ENCODE results near the gene SELP. TPM values are rescaled to one million over a fixed set of nuclear protein-coding genes. Genes with fewer than 3 reads are reported as not detected.

SELP gene
- total and polyA plus RNA-seq, 2 of the 8 experiments (the other 6 are each of a cell fraction or from before 2014, with no cell fraction given): not detected

- H4K5ac ChIP-seq (ENCODE audit: insufficient read length, low read depth, low read length): no peak overlapping the region
- no peak overlapping the region for H2BK120ac ChIP-seq (replicated peaks; ENCODE audit: low read depth, low read length)
- no peak overlapping the region for H2BK15ac ChIP-seq (ENCODE audit: low read length)
- POLR2A ChIA-PET (ENCODE audit: partially characterized antibody): no interaction called here
- H3K23me2 ChIP-seq (ENCODE audit: low read depth, low read length): no peaks in the 10 kb centered on the region
- no peak overlapping the region for H2AK5ac ChIP-seq (ENCODE audit: low read depth, low read length)
- H3K18ac ChIP-seq (ENCODE audit: extremely low read depth, low read length): no peak overlapping the region
- H3K27ac ChIP-seq (ENCODE audit: low read depth, low read length): no peak overlapping the region
- TF ChIP-seq CBX5 (IDR thresholded peaks at IDR 0.05; ENCODE audit: low read depth, low read length): no peak
- no peak for TF ChIP-seq SP4 (IDR thresholded peaks at IDR 0.05; ENCODE audit: low read length)
- TF ChIP-seq NRF1 (IDR thresholded peaks at IDR 0.05; ENCODE audit: low read depth, low read length): no peak
- TF ChIP-seq RNF2 (IDR thresholded peaks at IDR 0.05; ENCODE audit: borderline replicate concordance, low read depth, low read length, missing control alignments, poor library complexity, severe bottlenecking): no peak
- no peak for TF ChIP-seq CBX8 (IDR thresholded peaks at IDR 0.05; ENCODE audit: borderline replicate concordance, low read depth, low read length)
- no peak for TF ChIP-seq JUN (IDR thresholded peaks at IDR 0.05; ENCODE audit: low read depth, low read length)
- no peaks in the 10 kb centered on the region for H3K79me2 ChIP-seq (ENCODE audit: control insufficient read depth in 1 of 2, insufficient read depth in 2 of 2, low read length in 2 of 2)
- H2BK5ac ChIP-seq (ENCODE audit: low read depth, low read length): no peak overlapping the region
- H3K9ac ChIP-seq (replicated peaks in 1 of 4; ENCODE audit: extremely low read depth in 1 of 4, low read depth in 3 of 4, low read length in 3 of 4): no peak overlapping the region
- no peak for DNase-seq (ENCODE audit: low read depth in 1 of 2, low spot score in 2 of 2)
- H4K20me1 ChIP-seq (replicated peaks in 1 of 2; ENCODE audit: control insufficient read depth in 1 of 2, insufficient read depth in 2 of 2, low read length in 2 of 2): no peaks in the 10 kb centered on the region
- FAIRE-seq: no peak
- H2BK20ac ChIP-seq (ENCODE audit: low read length): no peak overlapping the region
- peaks cover 0 to 2% (median under 1%) of the 10 kb centered on the region in 4 experiments; a peak in 3 of 7 replicates for H3K4me1 ChIP-seq (replicated peaks in 1 of 4; ENCODE audit: control insufficient read depth in 3 of 4, insufficient read depth in 4 of 4, low read length in 3 of 4)
- no peak overlapping the region for H4K91ac ChIP-seq (replicated peaks; ENCODE audit: insufficient read length, low read length)
- no peak overlapping the region for H3K4ac ChIP-seq (replicated peaks; ENCODE audit: insufficient read length, low read depth, low read length)
- no peak overlapping the region for H3K4me3 ChIP-seq (ENCODE audit: extremely low read depth in 1 of 4, insufficient read depth in 2 of 4, low read depth in 3 of 4, low read length in 4 of 4)
- no peak overlapping the region for H3K14ac ChIP-seq (ENCODE audit: insufficient read length)
- no peaks in the 10 kb centered on the region; a peak in 1 of 7 replicates for H3K27me3 ChIP-seq (replicated peaks in 1 of 4; ENCODE audit: control insufficient read depth in 3 of 4, extremely low read depth in 1 of 4, insufficient read depth in 3 of 4, low read length in 3 of 4)
- no peaks in the 10 kb centered on the region for H3K79me1 ChIP-seq (ENCODE audit: low read depth, low read length)
- no peaks in the 10 kb centered on the region for H3K9me3 ChIP-seq (ENCODE audit: insufficient read depth in 2 of 2, low read depth in 1 of 2, low read length in 1 of 2)
- CTCF ChIA-PET (ENCODE audit: partially characterized antibody): interaction anchor here (1.0 to 2.0 kb wide), 3 partner anchors 35 to 247 kb away, joined by 3 to 8 read pairs (median 6); no protein-coding TSS in a partner anchor
- H4K8ac ChIP-seq (ENCODE audit: extremely low read depth, insufficient read depth, low read length): no peak overlapping the region
- no peak overlapping the region for H2BK12ac ChIP-seq (ENCODE audit: low read depth, low read length)
- H3K36me3 ChIP-seq (ENCODE audit: control insufficient read depth in 2 of 4, insufficient read depth in 4 of 4, low read length in 3 of 4): no peaks in the 10 kb centered on the region
- H3K4me2 ChIP-seq (ENCODE audit: insufficient read depth in 1 of 2, low read depth in 2 of 2, low read length in 2 of 2): no peak overlapping the region
- H2AFZ ChIP-seq (ENCODE audit: low read length): no peak overlapping the region
- H3K56ac ChIP-seq (replicated peaks; ENCODE audit: insufficient read length, low read depth, low read length): no peak overlapping the region
- H3K23ac ChIP-seq (ENCODE audit: insufficient read length): no peak overlapping the region
Observed at GRCh38 chr1:169585181-169585580, 44.7 kb downstream of the SELP start.
